Endometrial microvascular endothelial cells (primary cell): ENCODE results near the gene MRAS. TPM values are rescaled to one million over a fixed set of nuclear protein-coding genes. Genes with fewer than 3 reads are reported as not detected.
"Not testable (repeated sequence)": the region's sequence is repeated elsewhere in the genome, so short reads cannot be mapped to it uniquely, and the experiment has no call there.

Experiments used
- in situ Hi-C: cut with HindIII; loops from 2 replicates; pipeline ENCODE4 v1.10.0; 2017; ENCODE audit warnings: low sequenced_read_pairs, low pct_unique_long_range_greater_than_20kb; ENCODE audit errors: inconsistent ontology term
- total RNA-seq: library from RNA; depleted of rRNA; stranded (reverse); fragments of >200 nt; gene quantifications from one replicate; pipeline ENCODE4 v1.2.3, GENCODE V29; 2015; ENCODE audit errors: inconsistent ontology term

Gene MRAS
- total RNA-seq, 1 donor from 2014 or later, result 4.0 TPM

DNA sequence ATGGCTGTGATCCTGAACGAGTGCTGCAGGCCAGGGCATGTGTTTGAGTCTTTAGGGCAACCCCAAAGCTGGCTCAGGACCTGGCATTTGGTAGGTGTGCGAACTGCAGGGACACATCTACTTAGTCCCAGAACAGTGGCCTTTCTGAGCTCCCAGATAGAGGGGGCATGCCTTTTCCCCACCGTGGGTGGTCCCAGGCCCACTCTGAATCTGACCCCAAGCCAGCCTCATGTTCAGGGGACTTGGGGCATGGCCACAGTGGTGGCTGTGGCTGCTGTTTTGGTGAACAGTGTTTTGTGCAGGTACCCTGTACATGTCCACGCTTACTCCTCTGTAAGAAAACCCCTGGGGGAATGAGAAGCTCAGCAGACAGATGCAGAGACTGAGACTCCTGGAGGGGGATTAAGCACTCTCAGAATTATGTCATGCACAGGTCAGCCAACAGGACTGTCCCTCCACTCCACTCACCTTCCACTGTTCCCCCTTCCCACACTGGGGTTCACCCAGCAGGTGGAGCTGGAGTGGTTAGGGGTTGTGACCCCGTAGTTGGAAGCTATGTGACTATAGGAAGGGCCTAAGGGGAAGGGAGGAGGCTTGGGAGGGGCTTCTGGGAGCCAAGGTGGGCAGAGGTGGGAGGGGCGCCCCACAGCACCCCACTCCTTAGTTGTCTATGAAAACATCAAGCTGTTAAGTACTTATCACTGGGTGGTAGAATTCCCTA is 102.5 kb downstream of the MRAS start:
- in situ Hi-C loops, result no loop called here

DNA sequence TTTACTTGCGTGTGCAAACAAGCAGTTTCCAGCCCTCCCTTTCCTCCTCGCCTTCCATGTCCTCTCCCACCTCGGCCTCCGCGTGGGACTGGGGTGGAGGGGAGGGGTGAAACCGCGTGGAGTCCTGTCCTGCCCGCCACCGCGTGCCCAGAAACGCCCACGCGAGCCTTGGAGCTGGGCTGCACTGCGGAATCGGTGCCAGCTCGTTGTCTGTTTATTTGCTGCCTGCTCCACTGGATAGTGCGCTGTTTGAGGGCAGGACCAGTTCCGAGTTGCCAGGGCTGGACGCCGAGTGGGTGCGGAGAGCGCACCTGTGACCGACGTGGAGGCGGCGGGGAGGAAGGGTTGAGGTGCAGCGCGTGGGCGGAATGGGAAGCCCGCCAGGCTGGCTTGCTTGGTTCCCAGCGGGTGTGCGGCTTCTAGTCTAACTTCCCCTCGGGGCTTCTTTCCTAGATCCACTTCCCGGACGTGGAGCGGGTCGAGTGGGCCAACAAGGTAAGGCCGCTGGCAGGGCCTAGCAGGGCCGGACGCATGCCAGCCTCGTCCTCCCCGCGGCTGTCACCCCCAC is 103.3 kb downstream of the MRAS start:
- in situ Hi-C loops, result no loop called here

DNA sequence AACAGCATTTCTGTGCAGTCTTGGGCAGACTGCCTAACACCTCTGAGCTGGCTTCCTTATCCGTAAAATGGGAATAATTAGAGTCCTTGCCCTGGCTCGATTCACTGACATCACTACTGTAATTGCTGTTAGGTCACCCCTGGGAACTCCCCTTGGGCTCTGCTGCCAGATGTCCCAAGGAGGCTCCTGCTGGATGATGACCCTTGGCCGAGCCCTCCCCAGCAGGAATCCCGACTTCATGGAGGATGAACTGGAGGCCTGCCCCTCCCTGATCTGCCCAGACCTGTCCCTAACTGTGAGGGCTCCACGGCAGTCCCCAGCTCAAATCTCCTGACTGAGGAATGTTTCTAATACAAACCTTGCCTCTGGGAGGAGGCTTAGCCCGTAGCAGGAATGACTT is 104.1 kb downstream of the MRAS start:
- in situ Hi-C loops, result no loop called here

DNA sequence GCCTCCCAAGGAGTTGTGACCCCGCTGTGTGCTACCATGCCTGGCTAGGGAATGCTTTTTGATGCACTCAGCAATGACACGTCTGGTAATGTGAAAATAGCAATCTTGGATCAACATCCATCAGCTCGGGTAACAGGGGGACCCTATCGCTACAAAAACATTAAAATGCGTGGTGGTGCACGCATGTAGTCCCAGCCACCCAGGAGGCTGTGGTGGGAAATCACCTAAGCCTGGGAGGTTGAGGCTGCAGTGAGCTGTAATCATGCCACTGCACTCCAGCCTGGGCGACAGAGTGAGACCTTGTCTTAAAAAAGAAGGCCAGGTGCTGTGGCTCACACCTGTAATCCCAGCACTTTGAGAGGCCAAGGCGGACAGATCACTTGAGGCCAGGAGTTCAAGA is 105.6 kb downstream of the MRAS start:
- in situ Hi-C loops, result not testable (repeated sequence)

Other genes with a start within 250 kb of the MRAS start
- gene DZIP1L, start 233.0 kb upstream of the MRAS start, total RNA-seq, result 7.8 TPM
- not detected for gene A4GNT, start 216.2 kb upstream of the MRAS start, total RNA-seq
- gene DBR1, start 173.7 kb upstream of the MRAS start, total RNA-seq, result 17.3 TPM
- gene ARMC8, start 161.3 kb upstream of the MRAS start, total RNA-seq, result 85.9 TPM
- gene NME9, start 18.7 kb upstream of the MRAS start, total RNA-seq, result not detected
- not detected for gene ESYT3, start 86.0 kb downstream of the MRAS start, total RNA-seq
- gene CEP70, start 245.7 kb downstream of the MRAS start, total RNA-seq, result 9.2 TPM